Cardiac muscle cell (in vitro differentiated cells and primary cell): ENCODE data around the gene FAM193B. TPM values are rescaled to one million over a fixed set of nuclear protein-coding genes. Genes with fewer than 3 reads are reported as not detected.

Source experiments
- DNase-seq, 2 donors: peaks; one replicate each; pipeline versions ENCODE4 v3.0.0 to v3.0.0-alpha.2; 2010 to 2017; ENCODE audit warnings: low read depth in 1 of 2, low spot score in 1 of 2
- H3K27ac ChIP-seq: fragments of 200-600 bp; sonication (generic); 2 replicates; pipeline ENCODE4 v1.5.1; 2016
- H3K27me3 ChIP-seq: fragments of 200-600 bp; sonication (generic); 2 replicates; pipeline ENCODE4 v1.6.0; 2016; ENCODE audit warnings: control low read depth
- H3K36me3 ChIP-seq: fragments of 200-600 bp; sonication (generic); 2 replicates; pipeline ENCODE4 v1.5.1; 2016; ENCODE audit warnings: control low read depth
- H3K4me1 ChIP-seq: fragments of 200-600 bp; sonication (generic); 2 replicates; pipeline ENCODE4 v1.8.1; 2017; ENCODE audit warnings: low read depth, mild to moderate bottlenecking, mixed run types
- H3K4me3 ChIP-seq: fragments of 200-600 bp; sonication (generic); 2 replicates; pipeline ENCODE4 v1.5.1; 2016; ENCODE audit warnings: mild to moderate bottlenecking
- H3K9me3 ChIP-seq: fragments of 200-600 bp; sonication (generic); 2 replicates; pipeline ENCODE4 v1.5.1; 2017; ENCODE audit warnings: low read depth, mild to moderate bottlenecking, control low read depth
- CTCF ChIP-seq: IDR thresholded peaks from 2 replicates; pipeline ENCODE4 v1.5.1; 2012; ENCODE audit warnings: low read depth, mild to moderate bottlenecking, low read length
- polyA plus RNA-seq: library from polyadenylated mRNA; unstranded; fragments of >200 nt; fragmentation: Nextera tagmentation; extraction: Ambion mirVana; gene quantifications from 2 replicates; pipeline ENCODE4 v1.2.1, GENCODE V29; 2016
- total RNA-seq: library from RNA; depleted of rRNA; stranded (reverse); fragments of >200 nt; gene quantifications from 2 replicates; pipeline ENCODE4 v1.2.3, GENCODE V29; 2016

FAM193B gene
- total and polyA plus RNA-seq, 2 experiments from 2014 or later = 67.4 to 80.9 TPM

GRCh38 chr5:177496070-177496726, 58.2 kb downstream of the FAM193B start:
- TF ChIP-seq CTCF = peak; percentile 39
- DNase-seq = peak; percentile 52 to 74
- Histone ChIP-seq H3K4me3 (peak overlapping the region; percentile 84), H3K36me3 (peaks cover 8% of the 10 kb centered on the region), H3K9me3 (no peaks in the 10 kb centered on the region), H3K4me1 (peaks cover 33% of the 10 kb centered on the region), H3K27me3 (no peaks in the 10 kb centered on the region), H3K27ac (peak overlapping the region; percentile 100)

GRCh38 chr5:177495243-177496060, 58.9 kb downstream of the FAM193B start:
- DNase-seq = peak; percentile 92 to 96

GRCh38 chr5:177494346-177495195, 59.8 kb downstream of the FAM193B start:
- H3K36me3 ChIP-seq = peaks cover 22% of the 10 kb centered on the region
- H3K4me1 ChIP-seq = peaks cover 33% of the 10 kb centered on the region
- peak; percentile 62 to 90 for DNase-seq
- H3K27me3 ChIP-seq = no peaks in the 10 kb centered on the region
- peak overlapping the region; percentile 100 for H3K27ac ChIP-seq
- H3K9me3 ChIP-seq = no peaks in the 10 kb centered on the region
- H3K4me3 ChIP-seq = no peak overlapping the region
- peak; percentile 35 for TF ChIP-seq CTCF

More at GRCh38 chr5:177495243-177496060, 58.9 kb downstream of the FAM193B start:
- Histone ChIP-seq H3K36me3 (peaks cover 13% of the 10 kb centered on the region), H3K4me3 (peak overlapping the region; percentile 84), H3K9me3 (no peaks in the 10 kb centered on the region), H3K27ac (peak overlapping the region; percentile 100), H3K4me1 (peaks cover 33% of the 10 kb centered on the region), H3K27me3 (no peaks in the 10 kb centered on the region)
- TF ChIP-seq CTCF = no peak

- Histone ChIP-seq H3K4me1 (peaks cover 33% of the 10 kb centered on the region), H3K27ac (peak overlapping the region; percentile 100), H3K4me3 (no peak overlapping the region), H3K27me3 (no peaks in the 10 kb centered on the region), H3K9me3 (no peaks in the 10 kb centered on the region), H3K36me3 (peaks cover 28% of the 10 kb centered on the region)
- no peak for TF ChIP-seq CTCF
- DNase-seq = no peak
Observed at GRCh38 chr5:177493795-177494345, 60.5 kb downstream of the FAM193B start.

GRCh38 chr5:177492841-177493240, 61.5 kb downstream of the FAM193B start:
- no peaks in the 10 kb centered on the region for H3K9me3 ChIP-seq
- H3K4me1 ChIP-seq = peaks cover 26% of the 10 kb centered on the region

More at GRCh38 chr5:177492841-177493240, 61.5 kb downstream of the FAM193B start:
- no peak for TF ChIP-seq CTCF
- Histone ChIP-seq H3K27ac (peak overlapping the region; percentile 5), H3K36me3 (peaks cover 35% of the 10 kb centered on the region), H3K4me3 (no peak overlapping the region), H3K27me3 (no peaks in the 10 kb centered on the region)
- no peak for DNase-seq
